Endothelial cell of coronary artery (primary cell): ENCODE results near the gene SLC2A3. TPM values are rescaled to one million over a fixed set of nuclear protein-coding genes. Genes with fewer than 3 reads are reported as not detected.

Source experiments
- total RNA-seq: library from RNA; depleted of rRNA; stranded (reverse); fragments of >200 nt; gene quantifications from 2 replicates; pipeline ENCODE4 v1.2.3, GENCODE V29; 2014

SLC2A3 gene
- total RNA-seq = 26.7 and 54.7 TPM in 2 replicates

DNA sequence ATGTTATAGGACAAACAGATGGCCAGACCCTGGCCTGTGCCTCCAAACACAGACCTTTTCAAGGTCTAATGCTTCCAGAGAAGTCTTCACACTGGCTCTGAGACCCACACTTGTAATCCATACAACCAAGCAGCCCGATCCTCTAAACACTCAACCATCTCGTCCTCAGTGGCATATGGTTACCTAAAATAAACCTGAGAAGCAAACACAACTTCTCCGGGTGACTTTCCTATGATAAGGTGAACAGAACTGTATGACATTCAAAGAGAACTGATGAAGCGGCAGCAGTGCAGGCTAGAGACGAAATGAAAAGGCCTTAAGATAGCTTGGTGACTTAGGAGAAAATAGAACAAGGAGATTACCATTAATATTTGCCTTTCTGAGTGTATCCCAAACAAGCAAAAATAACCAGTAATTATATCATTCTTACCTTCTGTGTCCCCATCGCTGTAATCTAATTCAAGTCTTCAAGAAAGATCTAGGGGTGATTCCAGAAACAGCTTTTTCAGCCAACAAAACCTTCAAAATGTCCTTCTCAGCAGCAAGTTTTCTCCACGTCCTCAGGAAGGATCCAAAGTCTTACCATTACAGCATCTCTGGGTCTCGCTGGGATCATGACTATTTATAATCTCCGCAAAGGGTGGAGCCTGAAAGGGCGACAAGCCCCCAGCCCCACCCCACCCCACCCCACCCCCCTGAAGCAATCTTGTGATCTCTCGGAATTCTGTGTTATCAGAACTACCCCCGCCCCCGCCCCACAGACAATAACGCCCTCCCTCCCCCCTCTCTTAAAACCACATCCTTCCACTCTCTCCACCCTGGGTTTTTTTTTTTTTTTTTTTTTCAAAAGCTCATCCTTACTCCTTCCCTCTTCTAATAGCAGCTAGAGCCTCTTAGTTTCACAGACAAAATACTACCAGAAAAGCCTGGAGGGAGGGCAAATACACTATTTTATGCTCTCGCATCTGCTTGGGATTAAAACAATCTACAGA lies at the start of gene SLC2A3:
Gene SLC2A3 (minus strand): TSS at position 598 of the 992 bp plus-strand sequence. CDS start 153 bp downstream, at position 445.

DNA sequence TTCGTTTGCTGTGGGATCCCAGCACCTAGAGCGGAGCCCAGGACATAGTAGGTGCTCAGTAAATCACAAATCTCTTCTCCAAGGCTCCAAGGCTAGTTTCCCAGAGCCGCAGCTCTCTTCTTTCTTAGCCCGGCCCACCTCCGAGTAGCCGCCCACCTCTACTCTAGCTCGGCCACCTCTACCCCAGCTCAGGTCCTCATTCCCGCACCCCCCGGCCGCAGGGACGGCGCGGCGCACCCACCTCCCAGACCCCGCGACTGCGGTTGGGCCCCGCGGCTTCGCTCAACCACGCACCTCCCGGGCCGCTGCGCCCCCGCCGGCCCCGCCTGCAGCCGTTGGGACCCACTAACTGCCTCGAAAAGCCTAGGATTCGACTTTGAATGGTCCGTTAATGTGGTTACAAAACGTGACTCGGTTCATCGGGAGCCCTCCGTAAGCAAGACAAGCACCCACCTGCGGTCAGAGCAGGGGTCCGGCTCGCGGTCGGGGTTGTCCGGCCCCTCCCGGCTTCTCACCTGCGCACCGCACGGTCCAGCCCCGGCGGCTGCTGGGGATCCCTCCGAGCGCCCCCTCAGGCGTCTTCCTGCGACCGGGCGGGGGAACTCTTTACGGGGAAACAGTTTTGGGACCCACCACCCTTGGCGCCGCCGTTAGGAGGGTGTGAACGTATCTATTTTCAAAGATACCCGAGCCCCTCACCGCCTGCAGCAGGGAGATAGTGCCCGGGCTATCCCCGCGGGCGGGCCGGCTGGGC lies 63.2 kb downstream of the SLC2A3 start, which contains the start of gene SLC2A14:
Gene SLC2A14 (minus strand): TSS at position 350 of the 754 bp plus-strand sequence. CDS start 3,035 bp downstream, outside the sequence.

Other genes with a start within 250 kb of the SLC2A3 start
- 0.18 TPM in 1 of 2 replicates, not detected in the other for gene GDF3, start 240.4 kb downstream of the SLC2A3 start, total RNA-seq
- gene DPPA3, start 224.8 kb downstream of the SLC2A3 start, total RNA-seq = not detected in 2 replicates
- not detected in 2 replicates for gene CLEC4C, start 188.8 kb downstream of the SLC2A3 start, total RNA-seq
- not detected in 2 replicates for gene NANOGNB, start 171.0 kb downstream of the SLC2A3 start, total RNA-seq
- gene NANOG, start 146.8 kb downstream of the SLC2A3 start, total RNA-seq = not detected in 2 replicates
- under 0.01 TPM in 1 of 2 replicates, not detected in the other for gene SLC2A14, start 63.3 kb downstream of the SLC2A3 start, total RNA-seq
- 2.4 and 4.2 TPM in 2 replicates for gene FOXJ2, start 96.5 kb upstream of the SLC2A3 start, total RNA-seq
- gene C3AR1, start 130.2 kb upstream of the SLC2A3 start, total RNA-seq = 0.09 and 0.28 TPM in 2 replicates
- 21.4 and 31.2 TPM in 2 replicates for gene NECAP1, start 146.1 kb upstream of the SLC2A3 start, total RNA-seq
- gene CLEC4A, start 187.4 kb upstream of the SLC2A3 start, total RNA-seq = 0.09 TPM in 1 of 2 replicates, not detected in the other
- gene ZNF705A, start 220.8 kb upstream of the SLC2A3 start, total RNA-seq = under 0.01 TPM in 1 of 2 replicates, not detected in the other